ENCODE results near the gene GDPD5. TPM values are rescaled to one million over a fixed set of nuclear protein-coding genes. Genes with fewer than 3 reads are reported as not detected.

Gene GDPD5
- polyA plus RNA-seq, 2 of the 4 experiments (the other 2 are of a cell fraction), result 3.9 to 5.9 TPM

- DNase-seq (ENCODE audit: low read depth in 1 of 2, low spot score in 1 of 2) (no peak), ATAC-seq (no peak), FAIRE-seq (no peak)
- Histone ChIP-seq H3K27ac (no peak overlapping the region), H3K4me3 (no peak overlapping the region), H3K9me3 (no peaks in the 10 kb centered on the region), H3K4me1 (peaks cover 36% of the 10 kb centered on the region), H3K4me2 (no peak overlapping the region)
- WGBS (ENCODE audit: missing lambda C conversion rate), result 85% methylated on average over 7 of the region's 7 CpGs
- ChIA-PET CTCF (interaction anchor here (1.1 to 20.4 kb wide), 20 partner anchors 9 to 477 kb away, joined by 3 to 581 read pairs (median 11); partner anchors contain the start of gene RPS3), POLR2A (interaction anchor here (1.1 kb wide), 1 partner anchor 64 kb away, joined by 3 read pairs; no protein-coding TSS in a partner anchor)
- TF ChIP-seq RAD21 (conservative IDR thresholded peaks at IDR 0.05 in 1 of 2, IDR thresholded peaks at IDR 0.05 in 1 of 2) (no peak), PBX3 (IDR thresholded peaks at IDR 0.05) (no peak), FOSL2 (IDR thresholded peaks at IDR 0.05) (no peak), FOSL2 (CRISPR knock-in tag; IDR thresholded peaks at IDR 0.05) (no peak), ZNF302 (CRISPR knock-in tag; IDR thresholded peaks at IDR 0.05) (no peak), CHD4 (IDR thresholded peaks at IDR 0.05; ENCODE audit: borderline replicate concordance) (no peak), ZC3H11A (IDR thresholded peaks at IDR 0.05) (no peak), HOXB13 (CRISPR knock-in tag; IDR thresholded peaks at IDR 0.05; ENCODE audit: low read depth) (no peak), RARB (CRISPR knock-in tag; IDR thresholded peaks at IDR 0.05) (no peak), HMGXB4 (CRISPR knock-in tag; IDR thresholded peaks at IDR 0.05; ENCODE audit: borderline replicate concordance) (no peak), NPAS2 (CRISPR knock-in tag; IDR thresholded peaks at IDR 0.05; ENCODE audit: borderline replicate concordance) (no peak), ZSCAN20 (CRISPR knock-in tag; IDR thresholded peaks at IDR 0.05) (no peak)
Measured at GRCh38 chr11:75389925-75390324, 135.8 kb downstream of the GDPD5 start.

GRCh38 chr11:75389276-75389605 is 136.5 kb downstream of the GDPD5 start:
- Histone ChIP-seq H3K9me3 (no peaks in the 10 kb centered on the region), H3K4me2 (no peak overlapping the region), H3K27ac (peak overlapping the region in 1 of 2 experiments; percentile 53; a peak in 3 of 6 replicates), H3K4me1 (peaks cover 39% of the 10 kb centered on the region), H3K4me3 (no peak overlapping the region)
- ChIA-PET CTCF (interaction anchor here (0.5 to 20.4 kb wide), 45 partner anchors 10 to 928 kb away, joined by 3 to 581 read pairs (median 5); partner anchors contain the start of genes GDPD5 and RPS3), POLR2A (interaction anchor here (0.9 to 1.1 kb wide), 2 partner anchors 63 to 109 kb away, joined by 3 read pairs; no protein-coding TSS in a partner anchor)
- 72% methylated on average over 11 of the region's 11 CpGs for WGBS (ENCODE audit: missing lambda C conversion rate)
- ATAC-seq (no peak), FAIRE-seq (no peak), DNase-seq (ENCODE audit: low read depth in 1 of 2, low spot score in 1 of 2) (no peak)
- TF ChIP-seq CBX8 (IDR thresholded peaks at IDR 0.05) (no peak), HOXB13 (CRISPR knock-in tag; IDR thresholded peaks at IDR 0.05; ENCODE audit: low read depth) (no peak), ZC3H11A (IDR thresholded peaks at IDR 0.05) (no peak), SREBF2 (IDR thresholded peaks at IDR 0.05) (no peak), POLR2A (IDR thresholded peaks at IDR 0.05; ENCODE audit: low read length) (no peak), EHF (CRISPR knock-in tag; IDR thresholded peaks at IDR 0.05) (no peak), HES2 (IDR thresholded peaks at IDR 0.05) (no peak), RFX5 (IDR thresholded peaks at IDR 0.05) (no peak), KDM5A (IDR thresholded peaks at IDR 0.05) (no peak)
- TF ChIP-seq, protein P1, sequence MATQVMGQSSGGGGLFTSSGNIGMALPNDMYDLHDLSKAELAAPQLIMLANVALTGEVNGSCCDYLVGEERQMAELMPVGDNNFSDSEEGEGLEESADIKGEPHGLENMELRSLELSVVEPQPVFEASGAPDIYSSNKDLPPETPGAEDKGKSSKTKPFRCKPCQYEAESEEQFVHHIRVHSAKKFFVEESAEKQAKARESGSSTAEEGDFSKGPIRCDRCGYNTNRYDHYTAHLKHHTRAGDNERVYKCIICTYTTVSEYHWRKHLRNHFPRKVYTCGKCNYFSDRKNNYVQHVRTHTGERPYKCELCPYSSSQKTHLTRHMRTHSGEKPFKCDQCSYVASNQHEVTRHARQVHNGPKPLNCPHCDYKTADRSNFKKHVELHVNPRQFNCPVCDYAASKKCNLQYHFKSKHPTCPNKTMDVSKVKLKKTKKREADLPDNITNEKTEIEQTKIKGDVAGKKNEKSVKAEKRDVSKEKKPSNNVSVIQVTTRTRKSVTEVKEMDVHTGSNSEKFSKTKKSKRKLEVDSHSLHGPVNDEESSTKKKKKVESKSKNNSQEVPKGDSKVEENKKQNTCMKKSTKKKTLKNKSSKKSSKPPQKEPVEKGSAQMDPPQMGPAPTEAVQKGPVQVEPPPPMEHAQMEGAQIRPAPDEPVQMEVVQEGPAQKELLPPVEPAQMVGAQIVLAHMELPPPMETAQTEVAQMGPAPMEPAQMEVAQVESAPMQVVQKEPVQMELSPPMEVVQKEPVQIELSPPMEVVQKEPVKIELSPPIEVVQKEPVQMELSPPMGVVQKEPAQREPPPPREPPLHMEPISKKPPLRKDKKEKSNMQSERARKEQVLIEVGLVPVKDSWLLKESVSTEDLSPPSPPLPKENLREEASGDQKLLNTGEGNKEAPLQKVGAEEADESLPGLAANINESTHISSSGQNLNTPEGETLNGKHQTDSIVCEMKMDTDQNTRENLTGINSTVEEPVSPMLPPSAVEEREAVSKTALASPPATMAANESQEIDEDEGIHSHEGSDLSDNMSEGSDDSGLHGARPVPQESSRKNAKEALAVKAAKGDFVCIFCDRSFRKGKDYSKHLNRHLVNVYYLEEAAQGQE (IDR thresholded peaks at IDR 0.05), result no peak
